ENCODE data around the gene NSG1.

DNA sequence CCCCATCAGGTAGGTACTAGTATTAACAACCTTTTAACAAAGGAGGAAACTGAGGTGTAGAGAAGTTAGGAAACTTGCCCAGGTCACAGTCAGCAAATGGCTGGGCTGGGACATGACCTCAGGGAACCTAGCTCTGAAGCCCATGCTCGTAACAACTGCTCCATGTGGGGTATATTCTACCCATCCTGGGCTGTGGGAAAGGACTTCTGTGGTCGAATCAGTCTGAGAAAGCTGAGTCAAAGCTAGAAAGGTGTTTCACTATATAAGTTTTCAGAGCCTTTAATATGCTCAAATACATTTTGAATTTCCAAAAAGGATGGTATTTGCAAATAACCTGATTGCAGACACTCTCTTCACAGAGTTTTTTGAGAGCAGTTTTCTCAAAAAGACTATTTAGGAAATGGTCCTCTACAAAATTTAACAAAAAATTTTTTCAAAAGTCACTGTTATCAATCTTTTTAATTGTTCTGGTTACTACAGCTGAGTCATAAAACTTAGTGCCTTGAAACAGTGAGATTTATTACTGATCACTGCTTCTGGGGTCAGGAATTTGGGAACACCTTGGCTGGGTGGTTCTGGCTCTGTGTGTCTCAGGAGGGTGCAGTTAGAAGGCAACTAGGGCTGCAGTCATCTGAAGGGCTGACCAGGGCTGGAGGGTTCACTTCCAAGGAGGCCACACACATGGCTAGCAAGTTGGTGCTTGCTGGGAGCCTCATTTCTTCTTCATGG, 53.6 kb downstream of the NSG1 start:
- TF ChIP-seq, protein P1, sequence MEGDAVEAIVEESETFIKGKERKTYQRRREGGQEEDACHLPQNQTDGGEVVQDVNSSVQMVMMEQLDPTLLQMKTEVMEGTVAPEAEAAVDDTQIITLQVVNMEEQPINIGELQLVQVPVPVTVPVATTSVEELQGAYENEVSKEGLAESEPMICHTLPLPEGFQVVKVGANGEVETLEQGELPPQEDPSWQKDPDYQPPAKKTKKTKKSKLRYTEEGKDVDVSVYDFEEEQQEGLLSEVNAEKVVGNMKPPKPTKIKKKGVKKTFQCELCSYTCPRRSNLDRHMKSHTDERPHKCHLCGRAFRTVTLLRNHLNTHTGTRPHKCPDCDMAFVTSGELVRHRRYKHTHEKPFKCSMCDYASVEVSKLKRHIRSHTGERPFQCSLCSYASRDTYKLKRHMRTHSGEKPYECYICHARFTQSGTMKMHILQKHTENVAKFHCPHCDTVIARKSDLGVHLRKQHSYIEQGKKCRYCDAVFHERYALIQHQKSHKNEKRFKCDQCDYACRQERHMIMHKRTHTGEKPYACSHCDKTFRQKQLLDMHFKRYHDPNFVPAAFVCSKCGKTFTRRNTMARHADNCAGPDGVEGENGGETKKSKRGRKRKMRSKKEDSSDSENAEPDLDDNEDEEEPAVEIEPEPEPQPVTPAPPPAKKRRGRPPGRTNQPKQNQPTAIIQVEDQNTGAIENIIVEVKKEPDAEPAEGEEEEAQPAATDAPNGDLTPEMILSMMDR (conservative IDR thresholded peaks at IDR 0.05) = no peak
- TF ChIP-seq ZFX (IDR thresholded peaks at IDR 0.05) = no peak

Measured in C4-2B (cell line).